Neural progenitor cell (in vitro differentiated cells): ENCODE results near the gene ARL2.

Experiments
- EZH2 ChIP-seq: fragments of 200-600 bp; sonication (generic); IDR thresholded peaks from 2 replicates; pipeline ENCODE4 v1.6.1; 2017; ENCODE audit warnings: antibody characterized with exemption, mild to moderate bottlenecking, moderate library complexity
- TF ChIP-seq, protein P1 (sequence below): fragments of 200-600 bp; sonication (generic); IDR thresholded peaks from 2 replicates; pipeline ENCODE4 v1.5.1; 2017; ENCODE audit warnings: antibody characterized with exemption, mild to moderate bottlenecking

DNA sequence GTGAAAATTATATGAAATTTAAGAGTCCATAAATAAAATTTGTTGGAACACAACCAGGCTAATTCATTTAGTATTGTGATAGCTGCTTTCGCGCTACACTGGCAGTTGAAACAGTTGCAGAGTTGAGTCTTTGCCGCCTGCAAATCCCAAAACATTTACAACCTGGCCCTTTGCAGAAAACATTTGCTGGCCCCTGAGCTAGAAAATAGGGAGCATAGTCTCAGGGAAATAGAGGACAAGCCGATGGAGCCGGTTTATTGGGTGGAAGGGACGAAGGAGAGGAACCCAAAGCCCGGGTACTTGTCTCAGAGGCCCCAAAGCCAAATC is 26.5 kb downstream of the ARL2 start:
- TF ChIP-seq, protein P1, sequence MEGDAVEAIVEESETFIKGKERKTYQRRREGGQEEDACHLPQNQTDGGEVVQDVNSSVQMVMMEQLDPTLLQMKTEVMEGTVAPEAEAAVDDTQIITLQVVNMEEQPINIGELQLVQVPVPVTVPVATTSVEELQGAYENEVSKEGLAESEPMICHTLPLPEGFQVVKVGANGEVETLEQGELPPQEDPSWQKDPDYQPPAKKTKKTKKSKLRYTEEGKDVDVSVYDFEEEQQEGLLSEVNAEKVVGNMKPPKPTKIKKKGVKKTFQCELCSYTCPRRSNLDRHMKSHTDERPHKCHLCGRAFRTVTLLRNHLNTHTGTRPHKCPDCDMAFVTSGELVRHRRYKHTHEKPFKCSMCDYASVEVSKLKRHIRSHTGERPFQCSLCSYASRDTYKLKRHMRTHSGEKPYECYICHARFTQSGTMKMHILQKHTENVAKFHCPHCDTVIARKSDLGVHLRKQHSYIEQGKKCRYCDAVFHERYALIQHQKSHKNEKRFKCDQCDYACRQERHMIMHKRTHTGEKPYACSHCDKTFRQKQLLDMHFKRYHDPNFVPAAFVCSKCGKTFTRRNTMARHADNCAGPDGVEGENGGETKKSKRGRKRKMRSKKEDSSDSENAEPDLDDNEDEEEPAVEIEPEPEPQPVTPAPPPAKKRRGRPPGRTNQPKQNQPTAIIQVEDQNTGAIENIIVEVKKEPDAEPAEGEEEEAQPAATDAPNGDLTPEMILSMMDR = no peak
- no peak for TF ChIP-seq EZH2
